ENCODE measurements around the gene CLDN19. TPM values are rescaled to one million over a fixed set of nuclear protein-coding genes. Genes with fewer than 3 reads are reported as not detected.
"Not testable (repeated sequence)": the region's sequence is repeated elsewhere in the genome, so short reads cannot be mapped to it uniquely, and the experiment has no call there.

The CLDN19 gene
- total RNA-seq, 1 donor from 2014 or later: not detected

- no peak for DNase-seq (ENCODE audit: low spot score)
- Mint-ChIP-seq H3K4me1 (ENCODE audit: unreplicated experiment) (peaks cover 22% of the 10 kb centered on the region), H3K9me3 (ENCODE audit: unreplicated experiment) (no peaks in the 10 kb centered on the region), H3K36me3 (ENCODE audit: low read depth, unreplicated experiment) (peaks cover 55% of the 10 kb centered on the region), H3K27ac (ENCODE audit: unreplicated experiment) (no peak overlapping the region), H3K4me3 (ENCODE audit: unreplicated experiment) (no peak overlapping the region), H3K27me3 (ENCODE audit: unreplicated experiment) (peaks cover 6% of the 10 kb centered on the region)
- TF ChIP-seq CTCF (IDR thresholded peaks at IDR 0.05; ENCODE audit: unreplicated experiment): no peak
Observed at GRCh38 chr1:42757892-42758275, 17.8 kb upstream of the CLDN19 start.

- Mint-ChIP-seq H3K27ac (ENCODE audit: unreplicated experiment) (no peak overlapping the region), H3K36me3 (ENCODE audit: low read depth, unreplicated experiment) (peaks cover 62% of the 10 kb centered on the region), H3K27me3 (ENCODE audit: unreplicated experiment) (peaks cover 6% of the 10 kb centered on the region), H3K4me3 (ENCODE audit: unreplicated experiment) (peak overlapping the region; percentile 26), H3K4me1 (ENCODE audit: unreplicated experiment) (peaks cover 16% of the 10 kb centered on the region), H3K9me3 (ENCODE audit: unreplicated experiment) (no peaks in the 10 kb centered on the region)
- DNase-seq (ENCODE audit: low spot score): no peak
- TF ChIP-seq CTCF (IDR thresholded peaks at IDR 0.05; ENCODE audit: unreplicated experiment): peak; percentile 61
Observed at GRCh38 chr1:42756956-42757891, 17.2 kb upstream of the CLDN19 start.

- Mint-ChIP-seq H3K9me3 (ENCODE audit: unreplicated experiment) (peaks cover 4% of the 10 kb centered on the region), H3K27ac (ENCODE audit: unreplicated experiment) (no peak overlapping the region), H3K4me1 (ENCODE audit: unreplicated experiment) (peaks cover 11% of the 10 kb centered on the region), H3K36me3 (ENCODE audit: low read depth, unreplicated experiment) (peaks cover 84% of the 10 kb centered on the region), H3K4me3 (ENCODE audit: unreplicated experiment) (no peak overlapping the region), H3K27me3 (ENCODE audit: unreplicated experiment) (peaks cover 9% of the 10 kb centered on the region)
- DNase-seq (ENCODE audit: low spot score): no peak
- TF ChIP-seq CTCF (IDR thresholded peaks at IDR 0.05; ENCODE audit: unreplicated experiment): no peak
Observed at GRCh38 chr1:42753070-42753469, 13.0 kb upstream of the CLDN19 start.

DNA sequence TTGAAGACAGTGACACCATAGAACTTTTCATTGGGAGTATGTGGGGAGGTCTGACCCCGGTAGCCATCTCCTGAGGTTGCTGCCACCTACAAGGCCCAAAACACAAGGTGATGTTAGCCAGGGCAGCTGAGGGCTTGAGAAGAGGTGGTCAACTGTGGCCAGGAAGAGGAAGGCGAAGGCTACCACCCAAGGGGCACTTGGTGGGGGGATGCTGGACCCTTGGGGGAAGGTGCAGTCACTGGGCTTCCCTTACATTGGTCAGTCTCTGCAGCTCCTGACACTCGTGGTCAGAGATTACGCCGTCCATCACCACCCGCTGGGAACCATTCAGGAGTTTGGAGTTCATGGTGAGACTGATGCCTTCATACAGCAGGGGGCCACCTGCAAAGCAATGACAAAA lies 12.2 kb upstream of the CLDN19 start:
- peak overlapping the region; percentile 37 for H3K4me3 Mint-ChIP-seq (ENCODE audit: unreplicated experiment)
- no peak overlapping the region for H3K27ac Mint-ChIP-seq (ENCODE audit: unreplicated experiment)
- no peak for TF ChIP-seq CTCF (IDR thresholded peaks at IDR 0.05; ENCODE audit: unreplicated experiment)
- peaks cover 7% of the 10 kb centered on the region for H3K4me1 Mint-ChIP-seq (ENCODE audit: unreplicated experiment)
- peaks cover 78% of the 10 kb centered on the region for H3K36me3 Mint-ChIP-seq (ENCODE audit: low read depth, unreplicated experiment)
- H3K27me3 Mint-ChIP-seq (ENCODE audit: unreplicated experiment): peaks cover 8% of the 10 kb centered on the region
- H3K9me3 Mint-ChIP-seq (ENCODE audit: unreplicated experiment): peaks cover 4% of the 10 kb centered on the region
- DNase-seq (ENCODE audit: low spot score): no peak

- Mint-ChIP-seq H3K27ac (ENCODE audit: unreplicated experiment) (peak overlapping the region; percentile 40), H3K36me3 (ENCODE audit: low read depth, unreplicated experiment) (peaks cover 73% of the 10 kb centered on the region), H3K4me3 (ENCODE audit: unreplicated experiment) (peak overlapping the region; percentile 35)
- H3K4me1 Mint-ChIP-seq (ENCODE audit: unreplicated experiment); H3K27me3 Mint-ChIP-seq (ENCODE audit: unreplicated experiment); H3K9me3 Mint-ChIP-seq (ENCODE audit: unreplicated experiment); DNase-seq (ENCODE audit: low spot score): not testable (repeated sequence)
Observed at GRCh38 chr1:42751511-42752070, 11.6 kb upstream of the CLDN19 start.

Data from endothelial cell (in vitro differentiated cells).